ENCODE measurements around the gene ST3GAL5.
A peak's percentile ranks its signal among the peaks of the same experiment; 100 is the strongest.
"Not testable (repeated sequence)": the region's sequence is repeated elsewhere in the genome, so short reads cannot be mapped to it uniquely, and the experiment has no call there.

The ST3GAL5 gene

GRCh38 chr2:85890522-85891176 lies 1.9 kb upstream of the ST3GAL5 start:
- Mint-ChIP-seq H3K27me3 (no peaks in the 10 kb centered on the region), H3K27ac (peak overlapping the region; percentile 94), H3K36me3 (peaks cover 5% of the 10 kb centered on the region), H3K4me1 (ENCODE audit: low read depth) (peaks cover 69% of the 10 kb centered on the region), H3K4me3 (peak overlapping the region; percentile 77), H3K9me3 (ENCODE audit: low read depth) (no peaks in the 10 kb centered on the region)

- H3K27me3 Mint-ChIP-seq: no peaks in the 10 kb centered on the region
- peaks cover 75% of the 10 kb centered on the region for H3K4me1 Mint-ChIP-seq (ENCODE audit: low read depth)
- H3K36me3 Mint-ChIP-seq: peaks cover 2% of the 10 kb centered on the region
- no peaks in the 10 kb centered on the region for H3K9me3 Mint-ChIP-seq (ENCODE audit: low read depth)
- peak overlapping the region; percentile 94 for H3K27ac Mint-ChIP-seq
- peak overlapping the region; percentile 98 for H3K4me3 Mint-ChIP-seq
Measured at GRCh38 chr2:85889627-85890281, 964 bp upstream of the ST3GAL5 start.

GRCh38 chr2:85888020-85888683 lies 638 bp downstream of the ST3GAL5 start:
- Mint-ChIP-seq H3K4me3 (peak overlapping the region; percentile 90), H3K27ac (peak overlapping the region; percentile 87), H3K27me3 (no peaks in the 10 kb centered on the region), H3K4me1 (ENCODE audit: low read depth) (peaks cover 76% of the 10 kb centered on the region), H3K36me3 (peaks cover 4% of the 10 kb centered on the region), H3K9me3 (ENCODE audit: low read depth) (no peaks in the 10 kb centered on the region)

- Mint-ChIP-seq H3K9me3 (ENCODE audit: low read depth) (no peaks in the 10 kb centered on the region), H3K4me1 (ENCODE audit: low read depth) (peaks cover 70% of the 10 kb centered on the region), H3K36me3 (peaks cover 5% of the 10 kb centered on the region), H3K4me3 (peak overlapping the region; percentile 90), H3K27ac (peak overlapping the region; percentile 87), H3K27me3 (no peaks in the 10 kb centered on the region)
Measured at GRCh38 chr2:85887566-85888019, 1.2 kb downstream of the ST3GAL5 start.

- H3K4me3 Mint-ChIP-seq: peak overlapping the region; percentile 90
- H3K9me3 Mint-ChIP-seq (ENCODE audit: low read depth): peaks cover under 1% of the 10 kb centered on the region
- peak overlapping the region; percentile 87 for H3K27ac Mint-ChIP-seq
- H3K36me3 Mint-ChIP-seq: peaks cover 10% of the 10 kb centered on the region
- H3K27me3 Mint-ChIP-seq: no peaks in the 10 kb centered on the region
- peaks cover 65% of the 10 kb centered on the region for H3K4me1 Mint-ChIP-seq (ENCODE audit: low read depth)
Measured at GRCh38 chr2:85886590-85886989, 2.2 kb downstream of the ST3GAL5 start.

GRCh38 chr2:85886141-85886540 lies 2.6 kb downstream of the ST3GAL5 start:
- peaks cover 65% of the 10 kb centered on the region for H3K4me1 Mint-ChIP-seq (ENCODE audit: low read depth)
- peaks cover 5% of the 10 kb centered on the region for H3K9me3 Mint-ChIP-seq (ENCODE audit: low read depth)
- H3K36me3 Mint-ChIP-seq: peaks cover 14% of the 10 kb centered on the region
- no peaks in the 10 kb centered on the region for H3K27me3 Mint-ChIP-seq
- peak overlapping the region; percentile 90 for H3K4me3 Mint-ChIP-seq
- peak overlapping the region; percentile 87 for H3K27ac Mint-ChIP-seq

GRCh38 chr2:85881781-85882180 lies 7.0 kb downstream of the ST3GAL5 start:
- Mint-ChIP-seq H3K4me1 (ENCODE audit: low read depth) (peaks cover 75% of the 10 kb centered on the region), H3K36me3 (peaks cover 21% of the 10 kb centered on the region)
- H3K27ac Mint-ChIP-seq; H3K4me3 Mint-ChIP-seq; H3K9me3 Mint-ChIP-seq (ENCODE audit: low read depth); H3K27me3 Mint-ChIP-seq: not testable (repeated sequence)

- peaks cover 69% of the 10 kb centered on the region for H3K4me1 Mint-ChIP-seq (ENCODE audit: low read depth)
- not testable (repeated sequence) for H3K27me3 Mint-ChIP-seq; H3K4me3 Mint-ChIP-seq; H3K9me3 Mint-ChIP-seq (ENCODE audit: low read depth); H3K27ac Mint-ChIP-seq
- peaks cover 21% of the 10 kb centered on the region for H3K36me3 Mint-ChIP-seq
Measured at GRCh38 chr2:85880716-85881328, 8.0 kb downstream of the ST3GAL5 start.

GRCh38 chr2:85878719-85879370 lies 9.9 kb downstream of the ST3GAL5 start:
- H3K27ac Mint-ChIP-seq: peak overlapping the region; percentile 46
- H3K27me3 Mint-ChIP-seq: no peaks in the 10 kb centered on the region
- peaks cover 7% of the 10 kb centered on the region for H3K9me3 Mint-ChIP-seq (ENCODE audit: low read depth)
- H3K4me3 Mint-ChIP-seq: no peak overlapping the region
- H3K4me1 Mint-ChIP-seq (ENCODE audit: low read depth): peaks cover 68% of the 10 kb centered on the region
- H3K36me3 Mint-ChIP-seq: peaks cover 24% of the 10 kb centered on the region

- H3K9me3 Mint-ChIP-seq (ENCODE audit: low read depth): no peaks in the 10 kb centered on the region
- peak overlapping the region; percentile 47 for H3K27ac Mint-ChIP-seq
- H3K4me3 Mint-ChIP-seq: no peak overlapping the region
- peaks cover 13% of the 10 kb centered on the region for H3K36me3 Mint-ChIP-seq
- no peaks in the 10 kb centered on the region for H3K27me3 Mint-ChIP-seq
- peaks cover 77% of the 10 kb centered on the region for H3K4me1 Mint-ChIP-seq (ENCODE audit: low read depth)
Measured at GRCh38 chr2:85875350-85876050, 13.3 kb downstream of the ST3GAL5 start.

- H3K9me3 Mint-ChIP-seq (ENCODE audit: low read depth): no peaks in the 10 kb centered on the region
- H3K27me3 Mint-ChIP-seq: no peaks in the 10 kb centered on the region
- H3K4me1 Mint-ChIP-seq (ENCODE audit: low read depth): peaks cover 63% of the 10 kb centered on the region
- H3K27ac Mint-ChIP-seq: peak overlapping the region; percentile 54
- peaks cover 13% of the 10 kb centered on the region for H3K36me3 Mint-ChIP-seq
- no peak overlapping the region for H3K4me3 Mint-ChIP-seq
Measured at GRCh38 chr2:85873679-85874078, 15.1 kb downstream of the ST3GAL5 start.

- peaks cover 16% of the 10 kb centered on the region for H3K36me3 Mint-ChIP-seq
- no peaks in the 10 kb centered on the region for H3K9me3 Mint-ChIP-seq (ENCODE audit: low read depth)
- no peak overlapping the region for H3K4me3 Mint-ChIP-seq
- H3K27ac Mint-ChIP-seq: no peak overlapping the region
- peaks cover 54% of the 10 kb centered on the region for H3K4me1 Mint-ChIP-seq (ENCODE audit: low read depth)
- H3K27me3 Mint-ChIP-seq: no peaks in the 10 kb centered on the region
Measured at GRCh38 chr2:85872536-85873161, 16.1 kb downstream of the ST3GAL5 start.

GRCh38 chr2:85871494-85872164 lies 17.2 kb downstream of the ST3GAL5 start:
- Mint-ChIP-seq H3K4me1 (ENCODE audit: low read depth) (peaks cover 52% of the 10 kb centered on the region), H3K27ac (peak overlapping the region; percentile 50), H3K27me3 (no peaks in the 10 kb centered on the region), H3K4me3 (no peak overlapping the region), H3K9me3 (ENCODE audit: low read depth) (no peaks in the 10 kb centered on the region), H3K36me3 (peaks cover 11% of the 10 kb centered on the region)
